HFFc6 (cell line): Measurements from ENCODE around the gene FOXP1. TPM values are rescaled to one million over a fixed set of nuclear protein-coding genes. Genes with fewer than 3 reads are reported as not detected.

Experiments
- DNase-seq: peaks from one replicate; pipeline ENCODE4 v3.0.0-alpha.2; 2018
- H3K27ac Mint-ChIP-seq: 2 replicates; pipeline ENCODE4 v1.8.0; 2020; ENCODE audit warnings: mild to moderate bottlenecking, mixed read lengths
- H3K27me3 Mint-ChIP-seq: 2 replicates; pipeline ENCODE4 v1.8.0; 2021; ENCODE audit warnings: mild to moderate bottlenecking, moderate library complexity, mixed read lengths; ENCODE audit not compliant: insufficient read depth
- H3K36me3 Mint-ChIP-seq: 2 replicates; pipeline ENCODE4 v1.8.0; 2021; ENCODE audit warnings: low read depth, mixed read lengths
- H3K4me1 Mint-ChIP-seq: 2 replicates; pipeline ENCODE4 v1.8.0; 2020; ENCODE audit warnings: low read depth, mixed read lengths
- H3K4me3 Mint-ChIP-seq: 2 replicates; pipeline ENCODE4 v1.8.0; 2020; ENCODE audit warnings: mild to moderate bottlenecking, moderate library complexity, mixed read lengths
- H3K9me3 Mint-ChIP-seq: 2 replicates; pipeline ENCODE4 v1.8.0; 2020; ENCODE audit warnings: mild to moderate bottlenecking, mixed read lengths
- CTCF ChIP-seq: fragments of 200-600 bp; sonication (generic); IDR thresholded peaks from 2 replicates; pipeline ENCODE4 v1.5.0; 2021; ENCODE audit warnings: antibody characterized with exemption, mild to moderate bottlenecking
- total RNA-seq, 6 experiments: library from RNA; stranded (reverse); fragmentation: NEBNext Ultra II Directional; extraction: Animal tissue kit (Norgen Biotek cat#: 25700); gene quantifications; 2 replicates in 1 of 6; 3 replicates in 5 of 6; pipeline ENCODE4 v1.2.3, GENCODE V29; 2021

Gene FOXP1
- total RNA-seq, 6 experiments from 2014 or later: 32.2 to 59.3 (median 52.0) TPM

- H3K36me3 Mint-ChIP-seq: no peaks in the 10 kb centered on the region
- peak overlapping the region; percentile 82 for H3K27ac Mint-ChIP-seq
- no peaks in the 10 kb centered on the region for H3K9me3 Mint-ChIP-seq
- H3K4me1 Mint-ChIP-seq: peaks cover 87% of the 10 kb centered on the region
- no peak for DNase-seq
- TF ChIP-seq CTCF: no peak
- no peaks in the 10 kb centered on the region; the same call in 1 of the 2 replicates for H3K27me3 Mint-ChIP-seq
- no peak overlapping the region for H3K4me3 Mint-ChIP-seq
These were observed 509.1 kb downstream of the FOXP1 start for GRCh38 chr3:71074423-71074822.

- TF ChIP-seq CTCF: no peak
- H3K27ac Mint-ChIP-seq: no peak overlapping the region
- peaks cover 73% of the 10 kb centered on the region for H3K4me1 Mint-ChIP-seq
- H3K9me3 Mint-ChIP-seq: no peaks in the 10 kb centered on the region
- H3K27me3 Mint-ChIP-seq: no peaks in the 10 kb centered on the region; the same call in 1 of the 2 replicates
- no peaks in the 10 kb centered on the region for H3K36me3 Mint-ChIP-seq
- DNase-seq: no peak
- no peak overlapping the region for H3K4me3 Mint-ChIP-seq
These were observed 510.5 kb downstream of the FOXP1 start for GRCh38 chr3:71072986-71073385.

- no peaks in the 10 kb centered on the region for H3K9me3 Mint-ChIP-seq
- DNase-seq: no peak
- H3K27ac Mint-ChIP-seq: no peak overlapping the region
- no peaks in the 10 kb centered on the region for H3K36me3 Mint-ChIP-seq
- peaks cover 69% of the 10 kb centered on the region for H3K4me1 Mint-ChIP-seq
- no peaks in the 10 kb centered on the region; the same call in 1 of the 2 replicates for H3K27me3 Mint-ChIP-seq
- no peak overlapping the region for H3K4me3 Mint-ChIP-seq
- TF ChIP-seq CTCF: no peak
These were observed 511.2 kb downstream of the FOXP1 start for GRCh38 chr3:71072287-71072686.

GRCh38 chr3:71070497-71071463, 512.7 kb downstream of the FOXP1 start:
- no peak overlapping the region for H3K4me3 Mint-ChIP-seq
- no peak for TF ChIP-seq CTCF
- no peaks in the 10 kb centered on the region for H3K36me3 Mint-ChIP-seq
- peaks cover 69% of the 10 kb centered on the region for H3K4me1 Mint-ChIP-seq
- no peak overlapping the region for H3K27ac Mint-ChIP-seq
- DNase-seq: no peak
- no peaks in the 10 kb centered on the region; the same call in 1 of the 2 replicates for H3K27me3 Mint-ChIP-seq
- H3K9me3 Mint-ChIP-seq: no peaks in the 10 kb centered on the region

GRCh38 chr3:71069797-71070196, 513.7 kb downstream of the FOXP1 start:
- Mint-ChIP-seq H3K4me3 (no peak overlapping the region), H3K27ac (no peak overlapping the region), H3K4me1 (peaks cover 66% of the 10 kb centered on the region), H3K36me3 (no peaks in the 10 kb centered on the region), H3K9me3 (no peaks in the 10 kb centered on the region), H3K27me3 (no peaks in the 10 kb centered on the region; the same call in 1 of the 2 replicates)
- DNase-seq: no peak
- TF ChIP-seq CTCF: peak; percentile 72
